GM21526 (cell line): Measurements from ENCODE around the gene ZNF136.
A peak's percentile ranks its signal among the peaks of the same experiment; 100 is the strongest.

ENCODE experiments used
- ATAC-seq: cut with Tn5 transposase; IDR thresholded peaks from one replicate; pipeline ENCODE4 v1.9.1; 2021; ENCODE audit warnings: moderate library complexity; ENCODE audit not compliant: unreplicated experiment, low FRiP score

Gene ZNF136

GRCh38 chr19:12162882-12163806 is at the start of gene ZNF136:
TSS of gene ZNF136 (plus strand) at chr19:12163096. CDS start at chr19:12163204, 108 bp downstream.
- ATAC-seq = peak; percentile 89

- ATAC-seq = no peak
Observed at GRCh38 chr19:12113121-12113520, 49.8 kb upstream of the ZNF136 start.

GRCh38 chr19:12117201-12117970 is 45.5 kb upstream of the ZNF136 start:
- ATAC-seq = no peak

GRCh38 chr19:12126707-12127106 is 36.2 kb upstream of the ZNF136 start:
- ATAC-seq = no peak

GRCh38 chr19:12133069-12133468 is 29.8 kb upstream of the ZNF136 start:
- ATAC-seq = no peak

- ATAC-seq = no peak
Observed at GRCh38 chr19:12137221-12137940, 25.5 kb upstream of the ZNF136 start.

GRCh38 chr19:12139269-12139668 is 23.6 kb upstream of the ZNF136 start:
- no peak for ATAC-seq

GRCh38 chr19:12139885-12140544 is 22.9 kb upstream of the ZNF136 start, which contains the start of gene ZNF20:
TSS of gene ZNF20 (minus strand) at chr19:12140350. CDS start at chr19:12140182, 168 bp downstream.
- peak; percentile 73 for ATAC-seq

GRCh38 chr19:12140545-12141404 is 22.1 kb upstream of the ZNF136 start:
- ATAC-seq = peak; percentile 21

GRCh38 chr19:12141405-12141736 is 21.5 kb upstream of the ZNF136 start:
- ATAC-seq = no peak

GRCh38 chr19:12145348-12145747 is 17.5 kb upstream of the ZNF136 start:
- ATAC-seq = no peak

- ATAC-seq = no peak
Observed at GRCh38 chr19:12155324-12155860, 7.5 kb upstream of the ZNF136 start.

- peak; percentile 58 for ATAC-seq
Observed at GRCh38 chr19:12156223-12157058, 6.5 kb upstream of the ZNF136 start, which contains the start of gene ZNF625. TSS of gene ZNF625 (minus strand) at chr19:12156734. CDS start at chr19:12156558, 176 bp downstream.

GRCh38 chr19:12159773-12160414 is 3.0 kb upstream of the ZNF136 start:
- no peak for ATAC-seq

GRCh38 chr19:12162513-12162881 is 399 bp upstream of the ZNF136 start:
- ATAC-seq = peak; percentile 20

- no peak for ATAC-seq
Observed at GRCh38 chr19:12163826-12164225, 930 bp downstream of the ZNF136 start.

GRCh38 chr19:12166626-12167025 is 3.7 kb downstream of the ZNF136 start:
- no peak for ATAC-seq

- ATAC-seq = no peak
Observed at GRCh38 chr19:12180377-12180776, 17.5 kb downstream of the ZNF136 start.
